K562 (cell line): ENCODE results near the gene ITPR2. TPM values are rescaled to one million over a fixed set of nuclear protein-coding genes. Genes with fewer than 3 reads are reported as not detected.

Source experiments
- ATAC-seq: fragments of 200-7000 bp; cut with Tn5 transposase; 3 replicates; pipeline ENCODE4 v1.9.1; 2020; ENCODE audit warnings: moderate library complexity
- BruUV-seq: library from RNA; stranded (reverse); fragments of 400-500 nt; replicated peaks from 2 replicates; lab custom pipeline; 2021; lab: Mats Ljungman, UMichigan
- CTCF ChIA-PET: fragments of 300-600 bp; formaldehyde crosslinking; extraction: SDS; loops from one replicate; lab custom pipeline; 2021; ENCODE audit warnings: low intra/inter-chr PET ratio; lab: Yijun Ruan, JAX
- POLR2A ChIA-PET: fragments of 300-600, 350-650 bp; sonication (Branson Sonifier 250); formaldehyde crosslinking; extraction: SDS; loops from one replicate; lab custom pipeline; 2021; ENCODE audit warnings: antibody characterized with exemption, inconsistent platforms; lab: Yijun Ruan, JAX
- DNase-seq, 4 experiments: peaks; one replicate each; pipeline versions ENCODE4 v3.0.0 to v3.0.0-alpha.2; 2011 to 2018; ENCODE audit warnings: low spot score in 3 of 4, mixed read lengths in 3 of 4; ENCODE audit errors: extremely low read depth in 1 of 4
- FAIRE-seq: peaks from 2 replicates; lab custom pipeline; 2011; peaks lifted over from hg19 to GRCh38; lab: Jason Lieb, UNC
- H2AFZ ChIP-seq: 2 replicates; pipeline ENCODE4 v1.6.0; 2011; ENCODE audit warnings: low read depth, low read length, control low read depth, inconsistent platforms
- H3K27ac ChIP-seq: fragments of 200-600 bp; 3 replicates; pipeline ENCODE4 v1.8.0; 2011; ENCODE audit warnings: low read depth, mild to moderate bottlenecking, control low read depth, inconsistent platforms, low read length, moderate library complexity, mixed read lengths; ENCODE audit errors: extremely low read depth
- H3K27me3 ChIP-seq, 2 experiments: fragments of 300-600 bp in 1 of 2; 2 replicates in 1 of 2; 3 replicates in 1 of 2; pipeline versions ENCODE4 v1.6.0 to v1.8.0; 2011; ENCODE audit warnings: inconsistent platforms in 2 of 2, low read length in 2 of 2, mild to moderate bottlenecking in 1 of 2, mixed read lengths in 1 of 2, moderate library complexity in 1 of 2; ENCODE audit not compliant: control insufficient read depth in 2 of 2, insufficient read depth in 2 of 2
- H3K36me3 ChIP-seq: fragments of 300-600 bp; 3 replicates; pipeline ENCODE4 v1.8.0; 2011; ENCODE audit warnings: mild to moderate bottlenecking, low read length, inconsistent platforms; ENCODE audit not compliant: control insufficient read depth, insufficient read depth
- H3K4me1 ChIP-seq, 2 experiments: fragments of 200-600 bp in 1 of 2; replicated peaks in 1 of 2; 2 replicates in 1 of 2; 3 replicates in 1 of 2; pipeline versions ENCODE4 v1.5.1 to v1.8.0; 2011; ENCODE audit warnings: inconsistent platforms in 2 of 2, low read length in 2 of 2, mild to moderate bottlenecking in 1 of 2, mixed read lengths in 1 of 2, moderate library complexity in 1 of 2; ENCODE audit not compliant: control insufficient read depth in 2 of 2, insufficient read depth in 2 of 2
- H3K4me2 ChIP-seq: 2 replicates; pipeline ENCODE4 v1.6.1; 2011; ENCODE audit warnings: low read length, control low read depth, inconsistent platforms, mixed read lengths; ENCODE audit not compliant: insufficient read depth
- H3K4me3 ChIP-seq: fragments of 200-600 bp; sonication (generic), shearing (Covaris generic); 2 replicates; pipeline ENCODE4 v1.5.1; 2016; ENCODE audit warnings: control low read depth, inconsistent platforms
- H3K79me2 ChIP-seq: fragments of 200-600 bp; 3 replicates; pipeline ENCODE4 v1.8.0; 2011; ENCODE audit warnings: low read length, inconsistent platforms; ENCODE audit not compliant: control insufficient read depth, insufficient read depth
- H3K9ac ChIP-seq, 2 experiments: 2 replicates each; pipeline versions ENCODE4 v1.6.0 to v1.6.1; 2011; ENCODE audit warnings: low read depth in 2 of 2, low read length in 2 of 2, control low read depth in 1 of 2, inconsistent platforms in 1 of 2, mild to moderate bottlenecking in 1 of 2, mixed read lengths in 1 of 2; ENCODE audit not compliant: insufficient read depth in 1 of 2
- H3K9me1 ChIP-seq: one replicate; pipeline ENCODE4 v1.6.0; 2011; ENCODE audit warnings: inconsistent platforms, mild to moderate bottlenecking, low read length, moderate library complexity; ENCODE audit not compliant: control insufficient read depth, insufficient read depth
- H3K9me3 ChIP-seq: replicated peaks from 2 replicates; pipeline ENCODE4 v1.5.1; 2011; ENCODE audit warnings: low read depth, low read length, inconsistent platforms; ENCODE audit not compliant: control insufficient read depth, insufficient read depth
- H4K20me1 ChIP-seq: replicated peaks from 2 replicates; pipeline ENCODE4 v1.6.1; 2011; ENCODE audit warnings: low read length, inconsistent platforms, mixed read lengths; ENCODE audit not compliant: control insufficient read depth, insufficient read depth
- CTCF ChIP-seq, 3 experiments: IDR thresholded peaks in 2 of 3; conservative IDR thresholded peaks in 1 of 3; 2 replicates each; pipeline ENCODE4 v1.5.1; 2011 to 2012; ENCODE audit warnings: low read length in 3 of 3, mild to moderate bottlenecking in 3 of 3, control low read depth in 2 of 3, improper control_type of control experiment in 1 of 3, inconsistent platforms in 1 of 3, low read depth in 1 of 3, mixed read lengths in 1 of 3, moderate library complexity in 1 of 3; ENCODE audit not compliant: insufficient read depth in 2 of 3
- MGA ChIP-seq: fragments of 450-650 bp; IDR thresholded peaks from 2 replicates; pipeline ENCODE4 v1.6.1; 2016; ENCODE audit warnings: mild to moderate bottlenecking, moderate library complexity
- WGBS: fragments of 100-300 bp; shearing (Covaris generic); methylation state at CpG from one replicate; pipeline ENCODE4 v1.1.6; 2016; ENCODE audit warnings: low coverage, mixed read lengths; ENCODE audit not compliant: insufficient coverage; ENCODE audit errors: missing lambda C conversion rate; 5-methylcytosine and 5-hydroxymethylcytosine counted together
- in situ Hi-C: fragments of 300-500 bp; cut with MboI; formaldehyde crosslinking; loops from 4 replicates; pipeline ENCODE4 v1.15.0; 2018; ENCODE audit warnings: inconsistent platforms, mixed read lengths
- intact Hi-C: fragments of 100-400 bp; cut with micrococcal nuclease; formaldehyde crosslinking; loops from 2 replicates; pipeline ENCODE4 v1.14.2; 2022
- polyA plus RNA-seq, 8 experiments: library from polyadenylated mRNA; depleted of rRNA in 4 of 8; stranded (reverse) in 5 of 8; unstranded in 3 of 8; fragments of >200 nt; fragmentation: Nextera tagmentation in 2 of 8; fragmentation: Illumina TruSeq in 1 of 8; extraction: Ambion mirVana in 2 of 8; extraction: Trizol in 1 of 8; gene quantifications; 2 replicates each; pipeline versions ENCODE4 v1.2.1 to v1.2.3, GENCODE V29; 2011 to 2014; ENCODE audit warnings: inconsistent platforms in 1 of 8, missing spikeins in 1 of 8
- total RNA-seq, 7 experiments: library from RNA; depleted of rRNA in 6 of 7; stranded (reverse); fragments of >200 nt in 6 of 7; fragmentation: Illumina TruSeq in 2 of 7; extraction: Trizol in 2 of 7; gene quantifications; 2 replicates each; pipeline versions ENCODE4 v1.2.1 to v1.2.3, GENCODE V29; 2011 to 2021; ENCODE audit warnings: low replicate concordance in 1 of 7

ITPR2 gene
- total and polyA plus RNA-seq, 9 of the 15 experiments (the other 6 are each of a cell fraction or from before 2014, with no cell fraction given), result 0.21 to 3.3 (median 0.95) TPM

GRCh38 chr12:26719852-26720251 lies 113.1 kb downstream of the ITPR2 start:
- intact Hi-C loops (no loop called here), in situ Hi-C loops (no loop called here)
- H3K4me1 ChIP-seq, result no peaks in the 10 kb centered on the region
- no peak overlapping the region for H3K4me2 ChIP-seq
- TF ChIP-seq CTCF (IDR thresholded peaks at IDR 0.05 in 2 of 3, conservative IDR thresholded peaks at IDR 0.05 in 1 of 3; ENCODE audit: insufficient read depth in 2 of 3, low read depth in 1 of 3, low read length in 3 of 3) (0 out of 6 replicates have a peak, but pooled peaks of 1 of the 3 experiments have one; percentile 10), MGA (no peak)
- BruUV-seq, result no TSS peak
- no peak overlapping the region for H3K4me3 ChIP-seq
- H3K79me2 ChIP-seq, result no peaks in the 10 kb centered on the region
- DNase-seq (no peak), FAIRE-seq (peak; percentile 56), ATAC-seq (0 out of 3 replicates have a peak, but pooled peaks have one; percentile 31)
- H2AFZ ChIP-seq, result no peak overlapping the region
- CTCF ChIA-PET, result no interaction called here
- POLR2A ChIA-PET, result no interaction called here
- no peaks in the 10 kb centered on the region for H3K9me3 ChIP-seq
- no peaks in the 10 kb centered on the region; a peak in 1 of 5 replicates for H3K27me3 ChIP-seq
- H3K36me3 ChIP-seq, result no peaks in the 10 kb centered on the region
- no peaks in the 10 kb centered on the region for H4K20me1 ChIP-seq
- H3K9ac ChIP-seq, result no peak overlapping the region
- no peak overlapping the region for H3K27ac ChIP-seq
- no peaks in the 10 kb centered on the region for H3K9me1 ChIP-seq
- WGBS, result 0% methylated on average over 1 of the region's 1 CpG
